HEK293 (cell line): ENCODE data around the gene PRR5.

Experiments used
- CTCF ChIA-PET: fragments of 350-600 bp; formaldehyde crosslinking; extraction: SDS; loops from one replicate; lab custom pipeline; 2021; ENCODE audit warnings: antibody characterized with exemption; lab: Yijun Ruan, JAX
- POLR2A ChIA-PET: fragments of 300-600 bp; formaldehyde crosslinking; extraction: SDS; loops from one replicate; lab custom pipeline; 2020; ENCODE audit warnings: antibody characterized with exemption, inconsistent platforms; lab: Yijun Ruan, JAX
- H3K27ac ChIP-seq: fragments of 200-500 bp; sonication (Bioruptor generic); 2 replicates; pipeline ENCODE4 v1.5.1; 2014; ENCODE audit warnings: low read depth, low read length, control low read depth, inconsistent platforms; ENCODE audit errors: extremely low read depth
- H3K36me3 ChIP-seq, 2 experiments: fragments of 200-500 bp in 1 of 2; sonication (Bioruptor generic) in 1 of 2; 1 replicate in 1 of 2; 2 replicates in 1 of 2; pipeline ENCODE4 v1.5.1; 2014 to 2017; ENCODE audit warnings: inconsistent platforms in 2 of 2, low read length in 2 of 2; ENCODE audit not compliant: control insufficient read depth in 2 of 2, insufficient read depth in 1 of 2
- H3K4me1 ChIP-seq: fragments of 200-500 bp; sonication (Bioruptor generic); 2 replicates; pipeline ENCODE4 v1.5.1; 2014; ENCODE audit warnings: mild to moderate bottlenecking, low read length, inconsistent platforms; ENCODE audit not compliant: control insufficient read depth, insufficient read depth
- H3K4me3 ChIP-seq: 2 replicates; pipeline ENCODE4 v1.5.1; 2011; ENCODE audit warnings: low read depth, mild to moderate bottlenecking, control low read depth, low read length, moderate library complexity
- H3K9me3 ChIP-seq: fragments of 200-500 bp; sonication (Bioruptor generic); 2 replicates; pipeline ENCODE4 v1.5.1; 2014; ENCODE audit warnings: low read depth, low read length, inconsistent platforms; ENCODE audit not compliant: control insufficient read depth, insufficient read depth
- GLI2 ChIP-seq: fragments of 450-650 bp; formaldehyde crosslinking; IDR thresholded peaks from 2 replicates; pipeline ENCODE4; 2017; ENCODE audit warnings: missing biosample characterization, missing genetic modification characterization, low read depth, borderline replicate concordance
- HOXA7 ChIP-seq: sonication (generic); formaldehyde crosslinking; IDR thresholded peaks from 2 replicates; pipeline ENCODE4 v1.8.1; 2022; ENCODE audit warnings: missing genetic modification reagents, borderline replicate concordance
- KLF1 ChIP-seq: fragments of 450-650 bp; formaldehyde crosslinking; IDR thresholded peaks from 2 replicates; pipeline ENCODE4 v1.5.1; 2016; ENCODE audit warnings: missing biosample characterization, missing genetic modification characterization
- KLF17 ChIP-seq: fragments of 450-650 bp; formaldehyde crosslinking; IDR thresholded peaks from 2 replicates; pipeline ENCODE4 v1.5.1; 2016; ENCODE audit warnings: missing biosample characterization, missing genetic modification characterization
- SP3 ChIP-seq: fragments of 450-650 bp; formaldehyde crosslinking; IDR thresholded peaks from 2 replicates; pipeline ENCODE4 v1.5.1; 2016; ENCODE audit warnings: missing biosample characterization, missing genetic modification characterization
- TCF7L2 ChIP-seq: IDR thresholded peaks from 2 replicates; pipeline ENCODE4 v1.6.1; 2011; ENCODE audit warnings: low read depth, mild to moderate bottlenecking, inconsistent platforms, low read length, moderate library complexity, borderline replicate concordance
- WT1 ChIP-seq: fragments of 450-650 bp; formaldehyde crosslinking; IDR thresholded peaks from 2 replicates; pipeline ENCODE4 v1.5.1; 2016; ENCODE audit warnings: missing biosample characterization, missing genetic modification characterization
- YY1 ChIP-seq: fragments of 450-650 bp; formaldehyde crosslinking; IDR thresholded peaks from 2 replicates; pipeline ENCODE4 v1.5.1; 2018; ENCODE audit warnings: missing biosample characterization, missing genetic modification characterization
- ZBTB1 ChIP-seq: fragments of 450-650 bp; formaldehyde crosslinking; IDR thresholded peaks from 2 replicates; pipeline ENCODE4 v1.5.1; 2016; ENCODE audit warnings: missing biosample characterization, missing genetic modification characterization
- ZBTB20 ChIP-seq: fragments of 450-650 bp; formaldehyde crosslinking; IDR thresholded peaks from 2 replicates; pipeline ENCODE4 v1.5.1; 2016; ENCODE audit warnings: missing biosample characterization, missing genetic modification characterization
- ZNF114 ChIP-seq: fragments of 450-650 bp; formaldehyde crosslinking; IDR thresholded peaks from 2 replicates; pipeline ENCODE4 v1.5.0; 2017; ENCODE audit warnings: missing biosample characterization, missing genetic modification characterization
- ZNF221 ChIP-seq: fragments of 450-650 bp; formaldehyde crosslinking; IDR thresholded peaks from 2 replicates; pipeline ENCODE4 v1.5.1; 2017; ENCODE audit warnings: missing biosample characterization, missing genetic modification characterization, borderline replicate concordance
- ZNF223 ChIP-seq: fragments of 450-650 bp; formaldehyde crosslinking; IDR thresholded peaks from 2 replicates; pipeline ENCODE4 v1.5.1; 2016; ENCODE audit warnings: missing biosample characterization, missing genetic modification characterization
- ZNF239 ChIP-seq: fragments of 450-650 bp; formaldehyde crosslinking; IDR thresholded peaks from 2 replicates; pipeline ENCODE4 v1.5.1; 2016; ENCODE audit warnings: missing biosample characterization, missing genetic modification characterization
- ZNF248 ChIP-seq: fragments of 450-650 bp; formaldehyde crosslinking; IDR thresholded peaks from 2 replicates; pipeline ENCODE4 v1.5.1; 2017; ENCODE audit warnings: missing biosample characterization, missing genetic modification characterization
- ZNF311 ChIP-seq: fragments of 450-650 bp; formaldehyde crosslinking; IDR thresholded peaks from 2 replicates; pipeline ENCODE4 v1.5.1; 2017; ENCODE audit warnings: missing biosample characterization, missing genetic modification characterization, borderline replicate concordance
- ZNF335 ChIP-seq: fragments of 450-650 bp; formaldehyde crosslinking; conservative IDR thresholded peaks from 2 replicates; pipeline ENCODE4 v1.5.1; 2016; ENCODE audit warnings: missing biosample characterization, missing genetic modification characterization
- ZNF521 ChIP-seq: fragments of 450-650 bp; formaldehyde crosslinking; IDR thresholded peaks from 2 replicates; pipeline ENCODE4 v1.5.1; 2017; ENCODE audit warnings: missing biosample characterization, mild to moderate bottlenecking, missing genetic modification characterization
- ZNF596 ChIP-seq: fragments of 450-650 bp; IDR thresholded peaks from 2 replicates; pipeline ENCODE4 v1.5.0; 2018; ENCODE audit warnings: missing biosample characterization, mild to moderate bottlenecking, missing genetic modification characterization, moderate library complexity
- ZNF626 ChIP-seq: fragments of 450-650 bp; sonication (Bioruptor Pico); formaldehyde crosslinking; IDR thresholded peaks from 2 replicates; pipeline ENCODE4 v1.5.1; 2018; ENCODE audit warnings: missing biosample characterization, missing genetic modification characterization, inconsistent platforms
- ZNF639 ChIP-seq: fragments of 450-650 bp; formaldehyde crosslinking; IDR thresholded peaks from 2 replicates; pipeline ENCODE4 v1.5.1; 2016; ENCODE audit warnings: missing biosample characterization, missing genetic modification characterization
- ZNF791 ChIP-seq: fragments of 450-650 bp; formaldehyde crosslinking; IDR thresholded peaks from 2 replicates; pipeline ENCODE4 v1.5.1; 2016; ENCODE audit warnings: missing biosample characterization, missing genetic modification characterization
- ZXDB ChIP-seq: fragments of 450-650 bp; formaldehyde crosslinking; IDR thresholded peaks from 2 replicates; pipeline ENCODE4 v1.5.1; 2016; ENCODE audit warnings: missing biosample characterization, missing genetic modification characterization
- TF ChIP-seq, protein P1 (sequence below): fragments of 450-650 bp; formaldehyde crosslinking; IDR thresholded peaks from 2 replicates; pipeline ENCODE4 v1.5.1; 2017; ENCODE audit warnings: missing biosample characterization, missing genetic modification characterization
- TF ChIP-seq, protein P2 (sequence below): fragments of 450-650 bp; formaldehyde crosslinking; IDR thresholded peaks from 2 replicates; pipeline ENCODE4 v1.5.1; 2016; ENCODE audit warnings: missing biosample characterization, missing genetic modification characterization
- TF ChIP-seq, protein P3 (sequence below): fragments of 450-650 bp; formaldehyde crosslinking; IDR thresholded peaks from 2 replicates; pipeline ENCODE4 v1.5.0; 2017; ENCODE audit warnings: missing biosample characterization, missing genetic modification characterization, borderline replicate concordance

Gene PRR5

GRCh38 chr22:44668190-44668885 lies 33.7 kb upstream of the PRR5 start:
- Histone ChIP-seq H3K4me3 (peak overlapping the region; percentile 46), H3K4me1 (no peaks in the 10 kb centered on the region), H3K36me3 (no peaks in the 10 kb centered on the region), H3K9me3 (no peaks in the 10 kb centered on the region), H3K27ac (no peak overlapping the region)
- ChIA-PET CTCF (interaction anchor here (0.5 to 2.0 kb wide), 7 partner anchors 12 to 312 kb away, joined by 3 to 11 read pairs (median 4); no protein-coding TSS in a partner anchor), POLR2A (interaction anchor here (1.8 kb wide), 1 partner anchor 16 kb away, joined by 6 read pairs; no protein-coding TSS in a partner anchor)
- TF ChIP-seq, protein P1, sequence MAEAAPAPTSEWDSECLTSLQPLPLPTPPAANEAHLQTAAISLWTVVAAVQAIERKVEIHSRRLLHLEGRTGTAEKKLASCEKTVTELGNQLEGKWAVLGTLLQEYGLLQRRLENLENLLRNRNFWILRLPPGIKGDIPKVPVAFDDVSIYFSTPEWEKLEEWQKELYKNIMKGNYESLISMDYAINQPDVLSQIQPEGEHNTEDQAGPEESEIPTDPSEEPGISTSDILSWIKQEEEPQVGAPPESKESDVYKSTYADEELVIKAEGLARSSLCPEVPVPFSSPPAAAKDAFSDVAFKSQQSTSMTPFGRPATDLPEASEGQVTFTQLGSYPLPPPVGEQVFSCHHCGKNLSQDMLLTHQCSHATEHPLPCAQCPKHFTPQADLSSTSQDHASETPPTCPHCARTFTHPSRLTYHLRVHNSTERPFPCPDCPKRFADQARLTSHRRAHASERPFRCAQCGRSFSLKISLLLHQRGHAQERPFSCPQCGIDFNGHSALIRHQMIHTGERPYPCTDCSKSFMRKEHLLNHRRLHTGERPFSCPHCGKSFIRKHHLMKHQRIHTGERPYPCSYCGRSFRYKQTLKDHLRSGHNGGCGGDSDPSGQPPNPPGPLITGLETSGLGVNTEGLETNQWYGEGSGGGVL (tag by site-specific recombination) = no peak
- TF ChIP-seq KLF17 (no peak; the same call in 1 of the 2 replicates), HOXA7 (CRISPR knock-in tag) (no peak), YY1 (tag by site-specific recombination) (no peak), ZNF626 (tag by site-specific recombination) (no peak), ZNF791 (no peak), ZXDB (tag by site-specific recombination) (no peak), ZNF114 (tag by site-specific recombination) (no peak), WT1 (tag by site-specific recombination) (no peak), ZBTB1 (tag by site-specific recombination) (no peak), ZNF239 (tag by site-specific recombination) (no peak), ZBTB20 (tag by site-specific recombination) (peak; percentile 94), KLF1 (peak; percentile 59), ZNF223 (tag by site-specific recombination) (no peak), SP3 (tag by site-specific recombination) (peak; percentile 52), ZNF335 (tag by site-specific recombination) (0 out of 2 replicates have a peak, but pooled peaks have one; percentile 14), ZNF311 (tag by site-specific recombination) (no peak), ZNF221 (no peak), ZNF521 (tag by site-specific recombination) (no peak), GLI2 (no peak), ZNF639 (tag by site-specific recombination) (no peak), TCF7L2 (no peak), ZNF596 (tag by site-specific recombination) (no peak), ZNF248 (no peak)
- TF ChIP-seq, protein P2, sequence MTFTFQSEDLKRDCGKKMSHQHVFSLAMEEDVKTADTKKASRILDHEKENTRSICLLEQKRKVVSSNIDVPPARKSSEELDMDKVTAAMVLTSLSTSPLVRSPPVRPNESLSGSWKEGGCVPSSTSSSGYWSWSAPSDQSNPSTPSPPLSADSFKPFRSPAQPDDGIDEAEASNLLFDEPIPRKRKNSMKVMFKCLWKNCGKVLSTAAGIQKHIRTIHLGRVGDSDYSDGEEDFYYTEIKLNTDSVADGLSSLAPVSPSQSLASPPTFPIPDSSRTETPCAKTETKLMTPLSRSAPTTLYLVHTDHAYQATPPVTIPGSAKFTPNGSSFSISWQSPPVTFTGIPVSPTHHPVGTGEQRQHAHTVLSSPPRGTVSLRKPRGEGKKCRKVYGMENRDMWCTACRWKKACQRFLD (tag by site-specific recombination) = no peak
- TF ChIP-seq, protein P3, sequence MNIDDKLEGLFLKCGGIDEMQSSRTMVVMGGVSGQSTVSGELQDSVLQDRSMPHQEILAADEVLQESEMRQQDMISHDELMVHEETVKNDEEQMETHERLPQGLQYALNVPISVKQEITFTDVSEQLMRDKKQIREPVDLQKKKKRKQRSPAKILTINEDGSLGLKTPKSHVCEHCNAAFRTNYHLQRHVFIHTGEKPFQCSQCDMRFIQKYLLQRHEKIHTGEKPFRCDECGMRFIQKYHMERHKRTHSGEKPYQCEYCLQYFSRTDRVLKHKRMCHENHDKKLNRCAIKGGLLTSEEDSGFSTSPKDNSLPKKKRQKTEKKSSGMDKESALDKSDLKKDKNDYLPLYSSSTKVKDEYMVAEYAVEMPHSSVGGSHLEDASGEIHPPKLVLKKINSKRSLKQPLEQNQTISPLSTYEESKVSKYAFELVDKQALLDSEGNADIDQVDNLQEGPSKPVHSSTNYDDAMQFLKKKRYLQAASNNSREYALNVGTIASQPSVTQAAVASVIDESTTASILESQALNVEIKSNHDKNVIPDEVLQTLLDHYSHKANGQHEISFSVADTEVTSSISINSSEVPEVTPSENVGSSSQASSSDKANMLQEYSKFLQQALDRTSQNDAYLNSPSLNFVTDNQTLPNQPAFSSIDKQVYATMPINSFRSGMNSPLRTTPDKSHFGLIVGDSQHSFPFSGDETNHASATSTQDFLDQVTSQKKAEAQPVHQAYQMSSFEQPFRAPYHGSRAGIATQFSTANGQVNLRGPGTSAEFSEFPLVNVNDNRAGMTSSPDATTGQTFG (tag by site-specific recombination) = no peak
